ENCODE results near the gene MTA2. TPM values are rescaled to one million over a fixed set of nuclear protein-coding genes. Genes with fewer than 3 reads are reported as not detected.

The MTA2 gene
- total RNA-seq, 2 experiments from 2014 or later = 167 to 172 TPM

DNA sequence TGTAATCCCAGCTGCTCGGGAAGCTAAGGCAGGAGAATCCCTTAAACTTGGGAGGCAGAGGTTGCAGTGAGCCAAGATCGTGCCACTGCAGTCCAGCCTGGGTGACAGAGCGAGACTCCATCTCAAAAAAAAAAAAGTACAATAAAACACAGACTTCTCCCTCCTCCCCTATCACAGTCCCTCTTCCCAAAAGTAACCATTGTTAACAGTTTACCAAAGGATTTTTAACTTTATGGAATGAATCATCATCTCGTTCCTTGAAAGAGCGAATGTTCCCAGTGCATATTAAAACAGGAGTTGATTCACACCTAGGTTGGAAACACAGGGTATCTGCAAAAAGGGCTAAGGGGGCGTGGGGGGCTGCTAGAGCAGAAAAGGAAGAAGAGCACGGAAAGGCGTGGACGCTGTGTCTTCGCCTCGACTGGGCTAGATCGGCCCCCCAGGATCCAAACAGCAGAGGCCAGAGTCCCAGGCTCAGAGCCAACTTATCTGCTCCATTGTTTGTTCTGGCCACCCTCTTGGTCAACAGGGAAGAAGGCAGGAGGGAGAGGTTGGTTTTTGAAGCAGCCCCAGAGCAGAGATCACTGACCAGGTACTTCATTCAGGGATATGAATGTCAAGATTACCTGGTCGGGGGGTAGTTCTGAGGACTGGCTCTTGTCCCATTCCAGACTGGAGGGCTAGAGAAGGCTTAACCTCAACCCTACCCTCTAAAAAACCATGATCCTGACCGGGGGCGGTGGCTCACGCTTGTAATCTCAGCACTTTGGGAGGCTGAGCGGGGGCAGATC lies 52.9 kb downstream of the MTA2 start:
- Histone ChIP-seq H3K36me3 (ENCODE audit: insufficient read depth, low read length) (peaks cover 5% of the 10 kb centered on the region), H3K4me1 (ENCODE audit: insufficient read depth, low read length) (peaks cover 79% of the 10 kb centered on the region), H3K27ac (ENCODE audit: low read depth in 1 of 2, low read length in 2 of 2) (no peak overlapping the region), H3K4me3 (ENCODE audit: low read length) (no peak overlapping the region), H3K9me3 (ENCODE audit: control insufficient read depth in 1 of 2, insufficient read depth in 1 of 2, low read length in 2 of 2) (no peaks in the 10 kb centered on the region), H3K27me3 (ENCODE audit: control insufficient read depth in 1 of 2, insufficient read depth in 2 of 2, low read length in 2 of 2) (no peaks in the 10 kb centered on the region)
- CTCF ChIA-PET = interaction anchor here (1.2 kb wide), 1 partner anchor 124 kb away, joined by 4 read pairs; no protein-coding TSS in a partner anchor
- intact Hi-C loops (cut with DNase I, micrococcal nuclease) = loop anchor here in 1 of 2 experiments (10.0 kb wide), 1 partner anchor 584 kb away; the partner anchor contains the start of gene FTH1
- peak overlapping the region; percentile 84 for H3K4me3 Mint-ChIP-seq
- POLR2A ChIA-PET = interaction anchor here (1.1 kb wide), 1 partner anchor 9 kb away, joined by 3 read pairs; no protein-coding TSS in a partner anchor
- peaks cover 72% of the 10 kb centered on the region for H3K4me1 Mint-ChIP-seq (ENCODE audit: low read depth)
- no peaks in the 10 kb centered on the region for H3K9me3 Mint-ChIP-seq
- H3K36me3 Mint-ChIP-seq (ENCODE audit: low read depth) = peaks cover 21% of the 10 kb centered on the region
- H3K27ac Mint-ChIP-seq = peak overlapping the region; percentile 90
- DNase-seq (no peak), ATAC-seq (ENCODE audit: poor library complexity) (no peak)
- TF ChIP-seq, protein P1, sequence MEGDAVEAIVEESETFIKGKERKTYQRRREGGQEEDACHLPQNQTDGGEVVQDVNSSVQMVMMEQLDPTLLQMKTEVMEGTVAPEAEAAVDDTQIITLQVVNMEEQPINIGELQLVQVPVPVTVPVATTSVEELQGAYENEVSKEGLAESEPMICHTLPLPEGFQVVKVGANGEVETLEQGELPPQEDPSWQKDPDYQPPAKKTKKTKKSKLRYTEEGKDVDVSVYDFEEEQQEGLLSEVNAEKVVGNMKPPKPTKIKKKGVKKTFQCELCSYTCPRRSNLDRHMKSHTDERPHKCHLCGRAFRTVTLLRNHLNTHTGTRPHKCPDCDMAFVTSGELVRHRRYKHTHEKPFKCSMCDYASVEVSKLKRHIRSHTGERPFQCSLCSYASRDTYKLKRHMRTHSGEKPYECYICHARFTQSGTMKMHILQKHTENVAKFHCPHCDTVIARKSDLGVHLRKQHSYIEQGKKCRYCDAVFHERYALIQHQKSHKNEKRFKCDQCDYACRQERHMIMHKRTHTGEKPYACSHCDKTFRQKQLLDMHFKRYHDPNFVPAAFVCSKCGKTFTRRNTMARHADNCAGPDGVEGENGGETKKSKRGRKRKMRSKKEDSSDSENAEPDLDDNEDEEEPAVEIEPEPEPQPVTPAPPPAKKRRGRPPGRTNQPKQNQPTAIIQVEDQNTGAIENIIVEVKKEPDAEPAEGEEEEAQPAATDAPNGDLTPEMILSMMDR (IDR thresholded peaks at IDR 0.05) = no peak
- H3K27me3 Mint-ChIP-seq = no peaks in the 10 kb centered on the region

DNA sequence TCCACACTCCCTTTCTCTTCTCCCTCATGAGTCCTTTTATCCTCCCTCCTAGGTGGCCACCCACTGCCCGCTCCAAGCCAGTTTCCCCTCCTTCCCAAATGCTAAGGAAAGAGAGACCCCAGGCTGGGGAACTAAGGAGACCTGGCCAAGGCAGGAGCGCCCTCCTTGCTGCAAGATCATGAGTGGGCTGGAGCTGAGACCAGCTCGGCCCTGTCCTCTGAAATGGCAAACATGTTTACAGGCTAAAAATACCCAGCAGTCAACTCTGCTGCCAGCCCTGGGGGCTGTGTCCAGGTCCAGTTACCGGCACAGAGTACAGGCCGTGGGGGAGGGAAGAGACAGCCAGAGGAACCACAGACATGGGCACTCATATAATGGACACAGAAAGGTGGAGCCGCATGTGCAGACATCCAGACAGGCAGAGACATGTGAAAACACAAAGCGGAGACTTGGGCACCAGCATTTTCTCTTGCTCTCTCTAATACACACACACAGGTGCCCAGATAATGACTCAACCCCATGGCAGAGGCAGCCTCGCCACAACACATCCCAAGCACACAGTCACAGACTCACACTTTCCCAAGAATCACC lies 53.9 kb downstream of the MTA2 start:
- H3K27ac ChIP-seq (ENCODE audit: low read depth in 1 of 2, low read length in 2 of 2) = no peak overlapping the region
- CTCF ChIA-PET = interaction anchor here (1.2 to 10.9 kb wide), 2 partner anchors 8 to 123 kb away, joined by 4 to 251 read pairs; no protein-coding TSS in a partner anchor
- peaks cover 79% of the 10 kb centered on the region for H3K4me1 ChIP-seq (ENCODE audit: insufficient read depth, low read length)
- DNase-seq = peak in 1 of 14 experiments; percentile 29
- peaks cover 5% of the 10 kb centered on the region for H3K36me3 ChIP-seq (ENCODE audit: insufficient read depth, low read length)
- peak overlapping the region; percentile 97 for H3K4me3 ChIP-seq (ENCODE audit: low read length)
- intact Hi-C loops (cut with DNase I, micrococcal nuclease) = loop anchor here in 1 of 2 experiments (10.0 kb wide), 1 partner anchor 583 kb away; the partner anchor contains the start of gene FTH1
- ATAC-seq (ENCODE audit: poor library complexity) = no peak
- no peaks in the 10 kb centered on the region for H3K9me3 ChIP-seq (ENCODE audit: control insufficient read depth in 1 of 2, insufficient read depth in 1 of 2, low read length in 2 of 2)
- Mint-ChIP-seq H3K27me3 (no peaks in the 10 kb centered on the region), H3K4me1 (ENCODE audit: low read depth) (peaks cover 72% of the 10 kb centered on the region), H3K4me3 (peak overlapping the region; percentile 84), H3K9me3 (no peaks in the 10 kb centered on the region), H3K36me3 (ENCODE audit: low read depth) (peaks cover 28% of the 10 kb centered on the region), H3K27ac (peak overlapping the region; percentile 90)
- no peaks in the 10 kb centered on the region for H3K27me3 ChIP-seq (ENCODE audit: control insufficient read depth in 1 of 2, insufficient read depth in 2 of 2, low read length in 2 of 2)
- TF ChIP-seq, protein P1 (IDR thresholded peaks at IDR 0.05) = no peak
- POLR2A ChIA-PET = interaction anchor here (1.1 to 6.3 kb wide), 5 partner anchors 8 to 133 kb away, joined by 3 to 122 read pairs (median 5); partner anchors contain the start of gene EEF1G

DNA sequence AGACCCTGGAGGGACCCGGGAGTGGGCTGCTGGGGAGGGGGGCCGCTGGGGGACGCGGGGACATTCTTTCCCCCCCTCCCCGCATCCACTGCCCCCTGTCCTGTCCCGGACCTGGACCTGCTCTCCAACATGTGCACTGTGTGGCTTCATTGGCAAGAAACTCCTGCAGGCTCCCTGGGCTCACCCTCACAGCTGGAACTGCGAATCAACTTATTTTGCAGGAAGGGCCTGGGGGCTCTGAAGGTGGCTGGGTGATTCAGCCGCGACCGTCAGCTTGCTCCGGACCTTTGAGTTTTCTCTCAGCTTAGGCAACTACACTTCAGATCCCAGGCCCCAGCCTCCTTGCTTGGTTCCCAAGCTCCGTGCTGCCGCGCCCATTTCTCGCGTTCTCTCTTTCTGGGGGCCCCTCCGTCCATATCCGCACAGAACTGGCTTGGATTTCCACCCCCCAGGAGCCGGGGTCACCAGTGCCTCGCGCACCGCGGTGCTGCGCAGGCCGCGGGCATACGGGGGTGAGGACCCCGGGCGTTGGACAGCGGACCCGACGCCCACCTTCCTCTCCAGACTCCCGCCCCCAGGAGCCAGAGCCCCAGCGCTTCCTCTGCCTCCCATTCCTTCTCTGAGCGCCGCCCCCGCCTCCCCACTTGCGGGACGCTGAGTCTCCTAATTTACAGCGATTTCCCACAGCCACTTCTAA lies 54.6 kb downstream of the MTA2 start:
- ChIA-PET CTCF (interaction anchor here (1.2 to 10.9 kb wide), 2 partner anchors 9 to 122 kb away, joined by 3 to 251 read pairs; no protein-coding TSS in a partner anchor), POLR2A (interaction anchor here (0.7 to 6.3 kb wide), 7 partner anchors 8 to 294 kb away, joined by 3 to 122 read pairs (median 5); partner anchors contain the start of genes EEF1G and TUT1)
- H3K27me3 ChIP-seq (ENCODE audit: control insufficient read depth in 1 of 2, insufficient read depth in 2 of 2, low read length in 2 of 2) = no peaks in the 10 kb centered on the region
- Mint-ChIP-seq H3K9me3 (no peaks in the 10 kb centered on the region), H3K27me3 (no peaks in the 10 kb centered on the region), H3K27ac (peak overlapping the region; percentile 90), H3K4me3 (peak overlapping the region; percentile 84), H3K4me1 (ENCODE audit: low read depth) (peaks cover 72% of the 10 kb centered on the region), H3K36me3 (ENCODE audit: low read depth) (peaks cover 28% of the 10 kb centered on the region)
- H3K36me3 ChIP-seq (ENCODE audit: insufficient read depth, low read length) = peaks cover 5% of the 10 kb centered on the region
- H3K27ac ChIP-seq (ENCODE audit: low read depth in 1 of 2, low read length in 2 of 2) = peak overlapping the region in 1 of 2 donors; percentile 45
- peak overlapping the region; percentile 97 for H3K4me3 ChIP-seq (ENCODE audit: low read length)
- peaks cover 79% of the 10 kb centered on the region for H3K4me1 ChIP-seq (ENCODE audit: insufficient read depth, low read length)
- no peak for DNase-seq
- TF ChIP-seq, protein P1 (IDR thresholded peaks at IDR 0.05) = no peak
- H3K9me3 ChIP-seq (ENCODE audit: control insufficient read depth in 1 of 2, insufficient read depth in 1 of 2, low read length in 2 of 2) = no peaks in the 10 kb centered on the region
- intact Hi-C loops (cut with DNase I, micrococcal nuclease) = loop anchor here (1.0 to 10.0 kb wide), 2 partner anchors 8 to 582 kb away; partner anchors contain the start of gene FTH1 (in 1 of the 2)
- no peak for ATAC-seq (ENCODE audit: poor library complexity)
